Astrocyte of the spinal cord (primary cell): ENCODE data around the gene PLA2G6.

ENCODE experiments used
- DNase-seq: peaks from one replicate; pipeline ENCODE4 v3.0.0; 2011; ENCODE audit warnings: low read depth, low spot score
- H3K4me3 ChIP-seq: 2 replicates; pipeline ENCODE4 v1.5.1; 2011; ENCODE audit warnings: low read depth, mild to moderate bottlenecking, low read length, moderate library complexity
- CTCF ChIP-seq: IDR thresholded peaks from 2 replicates; pipeline ENCODE4 v1.5.1; 2012; ENCODE audit warnings: low read depth, mild to moderate bottlenecking, low read length, inconsistent platforms
- in situ Hi-C: cut with HindIII; loops from 2 replicates; pipeline ENCODE4 v1.10.0; 2017; ENCODE audit warnings: low sequenced_read_pairs

The PLA2G6 gene

GRCh38 chr22:38141217-38141973 lies 40.2 kb downstream of the PLA2G6 start:
- in situ Hi-C loops = no loop called here
- no peak for TF ChIP-seq CTCF
- DNase-seq = no peak
- H3K4me3 ChIP-seq = no peak overlapping the region

GRCh38 chr22:38139901-38140300 lies 41.7 kb downstream of the PLA2G6 start:
- in situ Hi-C loops = no loop called here

GRCh38 chr22:38138961-38139360 lies 42.7 kb downstream of the PLA2G6 start:
- H3K4me3 ChIP-seq = no peak overlapping the region
- TF ChIP-seq CTCF = no peak
- DNase-seq = no peak
- in situ Hi-C loops = no loop called here

More at GRCh38 chr22:38139901-38140300, 41.7 kb downstream of the PLA2G6 start:
- DNase-seq = no peak
- TF ChIP-seq CTCF = no peak
- H3K4me3 ChIP-seq = no peak overlapping the region

- TF ChIP-seq CTCF = no peak
- in situ Hi-C loops = no loop called here
- no peak for DNase-seq
- no peak overlapping the region for H3K4me3 ChIP-seq
Measured at GRCh38 chr22:38137876-38138687, 43.5 kb downstream of the PLA2G6 start.

- H3K4me3 ChIP-seq = no peak overlapping the region
- DNase-seq = no peak
- no peak for TF ChIP-seq CTCF
- in situ Hi-C loops = no loop called here
Measured at GRCh38 chr22:38136607-38137006, 45.0 kb downstream of the PLA2G6 start.

GRCh38 chr22:38135133-38135706 lies 46.4 kb downstream of the PLA2G6 start:
- TF ChIP-seq CTCF = no peak
- in situ Hi-C loops = no loop called here
- peak; percentile 84 for DNase-seq

More at GRCh38 chr22:38135133-38135706, 46.4 kb downstream of the PLA2G6 start:
- H3K4me3 ChIP-seq = no peak overlapping the region
